ENCODE measurements around the gene SETDB1.

Gene SETDB1

DNA sequence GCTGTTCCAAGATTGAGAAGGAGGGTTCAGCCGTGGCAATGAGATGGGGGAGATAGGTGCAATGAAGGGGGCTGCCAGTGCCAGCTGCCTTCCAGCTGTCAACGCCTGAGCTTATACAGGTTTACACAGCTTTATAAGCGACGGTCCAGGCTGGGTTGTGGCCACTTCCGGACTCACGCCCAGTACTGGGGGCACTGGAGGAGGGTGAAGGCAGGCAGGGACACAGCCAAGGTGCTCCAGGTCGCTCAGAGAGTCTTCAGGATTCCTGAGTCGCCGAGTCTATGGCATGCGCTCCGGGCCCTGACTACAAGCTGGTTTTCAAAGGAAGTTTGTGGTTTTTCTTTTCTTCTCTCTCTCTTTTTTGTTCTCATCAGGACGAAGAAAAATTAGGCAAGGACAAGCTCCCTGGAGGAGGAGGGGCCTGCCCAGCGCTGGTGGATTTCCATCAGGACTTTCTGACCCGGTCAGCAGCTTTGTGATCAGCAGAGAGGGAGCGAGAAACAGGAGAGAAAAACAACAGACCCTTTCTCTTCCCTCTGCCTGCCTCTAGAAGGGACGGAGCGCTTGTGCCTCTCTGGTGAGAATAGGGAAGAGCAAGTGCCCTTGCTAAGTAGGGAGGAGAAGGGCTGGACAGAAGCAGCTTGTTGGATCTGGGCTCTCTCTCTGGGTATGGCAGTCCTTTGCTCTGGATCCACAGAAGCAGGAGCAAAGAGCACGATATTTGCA, 80.3 kb downstream of the SETDB1 start, which contains the start of gene MINDY1:
TSS of gene MINDY1 (minus strand) at position 576 of the 726 bp plus-strand sequence. CDS start 4,285 bp downstream, outside the sequence.
- peak; percentile 31 for DNase-seq

DNA sequence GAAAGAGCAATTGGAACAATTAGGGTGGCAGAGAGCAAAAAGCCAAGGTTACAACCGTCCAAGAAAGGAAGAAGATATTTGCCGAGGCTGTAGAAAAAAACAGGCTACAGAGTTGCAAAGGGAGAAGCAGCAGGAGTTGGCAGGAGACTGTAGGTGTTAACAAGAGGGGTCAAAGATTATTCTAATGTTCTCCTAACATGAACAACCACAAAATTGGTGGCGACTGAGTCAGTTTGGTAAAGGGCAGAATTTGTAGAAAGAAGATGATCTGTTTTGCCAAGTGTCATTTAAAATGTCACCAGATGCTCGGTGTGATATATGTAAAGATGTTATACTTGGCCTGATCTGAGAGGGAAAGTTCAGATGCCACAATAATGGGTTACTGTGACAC, 81.7 kb downstream of the SETDB1 start:
- no peak for DNase-seq

DNA sequence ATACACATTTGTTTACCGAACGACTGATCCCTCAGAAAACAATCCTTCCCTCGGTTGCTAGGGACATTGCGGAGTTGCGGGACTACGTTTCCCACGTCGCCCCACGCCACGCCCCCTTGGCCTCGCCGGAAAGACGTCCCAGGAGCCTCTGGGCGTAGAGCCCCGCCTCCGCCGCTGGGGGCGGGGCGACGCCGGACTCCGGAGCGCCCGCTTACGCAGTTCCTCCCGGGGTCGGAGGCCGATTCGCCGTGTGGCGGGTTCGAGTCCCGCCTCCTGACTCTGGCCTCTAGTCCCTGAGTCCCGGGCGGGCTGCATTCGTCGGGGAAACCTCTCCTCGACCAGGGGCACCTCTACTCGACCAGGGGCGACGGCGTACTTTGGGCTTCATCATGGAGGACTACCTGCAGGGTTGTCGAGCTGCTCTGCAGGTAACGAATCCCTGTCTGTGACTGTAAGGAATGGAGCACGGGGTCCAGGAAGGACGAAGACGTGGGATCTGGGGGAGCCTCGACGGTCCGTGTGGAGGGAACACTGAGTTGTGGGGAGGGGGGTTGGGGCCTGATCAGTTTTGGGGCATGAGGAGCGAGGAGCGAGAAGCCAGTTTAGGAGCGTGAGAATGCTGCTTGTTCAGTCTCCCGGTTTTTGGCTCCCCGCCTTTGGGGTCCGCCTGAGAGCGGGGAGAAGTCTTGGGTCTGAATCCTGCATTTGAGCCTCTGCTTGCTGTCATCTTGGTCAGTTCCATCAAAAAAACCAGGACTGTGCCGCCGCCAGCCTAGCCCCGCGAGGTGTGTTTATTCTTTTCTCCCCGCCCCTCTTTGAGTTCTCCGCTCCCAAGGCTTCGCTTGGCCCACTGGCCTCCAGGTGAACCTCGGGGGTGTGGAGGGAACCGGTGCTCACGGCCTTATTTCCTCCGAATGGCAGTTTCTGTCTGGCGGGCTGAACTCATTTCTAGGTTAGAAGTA, 82.4 kb downstream of the SETDB1 start, which contains the start of gene PRUNE1:
TSS of gene PRUNE1 (plus strand) at position 206 of the 962 bp plus-strand sequence. CDS start at position 390, 184 bp downstream.
- peak; percentile 96 for DNase-seq

DNA sequence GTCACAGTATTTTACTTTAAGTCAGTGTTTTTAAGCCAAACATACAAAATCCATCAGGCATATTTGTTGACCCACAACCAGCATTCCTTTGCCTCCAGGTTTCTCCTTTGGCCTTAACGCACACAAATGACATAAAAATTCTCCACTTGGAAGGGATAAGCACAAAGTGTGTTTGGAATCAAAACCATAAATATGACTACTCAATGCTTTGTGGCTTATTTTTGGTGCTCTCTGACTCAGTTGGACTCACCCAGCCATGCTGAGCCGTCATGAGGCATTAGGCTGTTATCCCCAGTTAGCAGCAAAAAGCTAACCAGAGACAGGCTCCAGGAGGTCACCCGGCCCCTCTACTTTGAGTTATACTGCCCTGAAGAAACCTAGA, 83.0 kb downstream of the SETDB1 start:
- DNase-seq = no peak

DNA sequence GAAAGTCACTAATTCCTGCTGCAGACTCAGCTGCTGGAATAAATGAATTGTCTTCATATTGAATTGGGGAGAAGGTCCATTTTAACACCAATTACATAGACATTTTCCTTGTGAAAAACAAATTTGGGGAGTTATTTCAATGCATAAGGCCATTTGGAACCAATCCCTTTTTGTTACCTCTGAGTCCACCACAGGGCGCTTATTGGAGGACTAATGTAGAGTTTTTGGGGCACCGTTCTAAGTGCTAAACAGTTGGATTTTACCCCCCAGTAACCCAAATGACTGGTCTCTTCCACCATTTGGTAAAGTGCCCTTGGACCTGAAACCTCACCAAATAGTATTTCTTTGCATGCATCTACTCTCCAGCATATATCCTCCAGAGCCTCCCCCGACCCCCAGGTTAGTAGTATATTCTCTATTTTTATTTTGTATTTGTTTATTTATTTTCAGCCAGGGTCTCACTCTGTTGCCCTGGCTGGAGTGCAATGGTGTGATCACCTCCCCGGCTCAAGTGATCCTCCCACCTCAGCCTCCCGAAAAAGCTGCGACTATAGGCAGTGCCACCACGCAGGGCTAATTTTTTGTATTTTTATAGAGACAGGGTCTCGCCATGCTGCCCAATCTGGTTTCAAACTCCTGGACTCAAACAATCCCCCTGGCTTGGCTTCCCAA, 83.6 kb downstream of the SETDB1 start:
- DNase-seq = no peak

DNA sequence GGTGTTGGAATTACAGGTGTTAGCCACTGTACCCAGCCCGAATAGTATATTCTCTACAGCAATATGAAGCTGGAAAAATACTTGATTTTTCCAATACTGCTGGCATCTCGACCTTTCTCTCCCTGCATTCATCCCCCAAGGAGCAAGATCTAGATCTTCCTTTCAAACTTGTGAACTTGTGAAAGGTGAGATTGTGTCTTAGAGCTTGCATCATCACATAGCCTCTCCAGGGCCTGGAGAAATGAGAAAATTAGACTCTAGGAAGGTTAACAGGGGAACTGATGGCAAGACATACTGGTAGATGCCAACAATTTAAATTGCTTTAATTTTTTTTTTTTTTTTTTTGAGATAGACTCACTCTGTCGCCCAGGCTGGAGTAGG, 84.2 kb downstream of the SETDB1 start:
- no peak for DNase-seq

DNA sequence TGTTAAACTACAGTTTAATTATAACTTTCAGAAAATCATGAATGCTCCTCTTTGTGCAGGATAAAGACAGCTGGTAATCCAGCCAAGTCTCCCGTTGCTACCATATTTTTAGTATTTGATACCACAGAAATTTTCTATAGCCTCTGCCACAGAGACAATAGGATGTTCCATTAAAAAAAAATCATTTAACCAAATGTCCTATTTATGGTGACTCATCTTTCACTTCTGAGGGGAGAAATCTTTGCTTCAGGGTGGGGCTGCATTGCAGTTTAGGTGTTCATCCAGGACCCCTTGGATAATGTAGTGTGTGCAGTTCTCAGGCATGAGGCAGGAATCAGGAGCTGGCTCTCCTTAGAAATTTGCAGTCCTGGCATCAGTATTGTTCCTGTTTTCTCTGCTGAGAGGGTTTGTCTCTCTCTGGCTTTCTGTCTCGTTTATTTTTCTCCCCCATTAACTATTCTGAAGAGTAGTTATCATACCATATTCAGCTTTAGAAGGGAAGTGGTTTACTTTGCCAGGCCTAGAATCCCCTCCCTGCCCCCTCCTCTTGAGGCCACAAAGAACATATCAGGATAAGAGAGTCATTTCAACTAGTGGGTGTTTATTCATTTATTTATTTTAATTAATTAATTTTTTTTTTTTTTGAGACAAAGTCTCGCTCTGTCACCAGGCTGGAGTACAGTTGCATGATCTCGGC, 85.1 kb downstream of the SETDB1 start:
- DNase-seq = no peak

DNA sequence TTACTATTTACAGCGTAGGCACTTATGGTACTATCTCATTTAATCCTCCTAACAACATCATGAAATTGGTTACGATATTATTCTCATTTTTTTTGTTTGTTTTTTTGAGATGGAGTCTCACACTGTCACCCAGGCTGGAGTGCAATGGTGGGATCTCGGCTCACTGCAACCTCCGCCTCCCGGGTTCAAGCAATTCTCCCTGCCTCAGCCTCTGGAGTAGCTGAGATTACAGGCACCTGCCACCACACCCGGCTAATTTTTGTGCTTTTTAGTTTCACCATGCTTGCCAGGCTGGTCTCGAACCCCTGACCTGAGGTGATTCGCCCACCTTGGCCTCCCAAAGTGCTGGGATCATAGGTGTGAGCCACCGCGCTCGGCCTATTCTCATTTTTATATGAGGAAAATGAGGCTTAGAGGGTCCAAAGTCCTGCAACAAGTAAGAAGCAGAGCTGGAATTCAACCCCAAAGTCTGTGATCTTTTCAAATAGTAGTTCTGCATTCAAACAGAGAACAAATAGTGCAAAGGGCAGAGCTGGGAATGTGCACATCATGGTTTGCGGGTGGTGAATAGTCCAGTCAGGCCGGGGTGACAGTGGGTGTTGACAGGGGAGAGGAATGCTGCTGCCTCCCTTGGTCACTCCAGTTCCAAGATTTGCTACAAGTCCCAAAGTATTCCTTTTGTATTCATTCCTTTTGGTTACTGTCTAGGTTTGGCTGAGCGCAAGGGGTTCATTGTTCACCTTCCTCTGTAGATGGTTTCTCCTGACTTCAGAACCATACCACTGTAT, 86.7 kb downstream of the SETDB1 start:
- no peak for DNase-seq

DNA sequence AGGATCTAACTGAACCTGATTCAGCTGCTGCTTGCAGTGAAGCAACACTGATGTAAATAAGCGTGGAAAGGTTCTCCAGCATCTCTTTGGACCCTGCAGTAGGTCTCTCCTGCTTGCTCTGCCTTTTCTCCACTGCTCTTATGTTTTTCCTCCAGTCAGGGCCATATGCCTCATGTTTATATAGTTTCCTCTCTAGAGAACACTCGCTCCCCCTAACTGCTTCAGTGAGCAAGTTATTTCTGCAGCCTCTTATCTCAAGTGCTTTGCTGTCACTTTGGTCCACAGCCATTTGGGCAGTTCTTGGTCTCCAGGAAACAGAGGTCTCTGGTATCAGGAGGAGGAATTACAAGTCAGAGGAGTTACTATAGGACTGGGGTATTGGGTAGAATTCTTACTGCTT, 87.4 kb downstream of the SETDB1 start:
- DNase-seq = no peak
